ENCODE results near the gene ZBED3. TPM values are rescaled to one million over a fixed set of nuclear protein-coding genes. Genes with fewer than 3 reads are reported as not detected.
"Not testable (repeated sequence)": the region's sequence is repeated elsewhere in the genome, so short reads cannot be mapped to it uniquely, and the experiment has no call there.

ZBED3 gene
- total RNA-seq, 2 experiments from 2014 or later, result 1.9 to 3.3 TPM

GRCh38 chr5:77102549-77102948, 15.5 kb upstream of the ZBED3 start:
- H3K36me3 Mint-ChIP-seq (ENCODE audit: low read depth), result no peaks in the 10 kb centered on the region
- H3K27me3 Mint-ChIP-seq (ENCODE audit: low read depth), result no peaks in the 10 kb centered on the region
- no peak overlapping the region for H3K4me3 Mint-ChIP-seq
- intact Hi-C loops (cut with micrococcal nuclease), result no loop called here
- H3K27ac Mint-ChIP-seq, result no peak overlapping the region
- H3K9me3 Mint-ChIP-seq, result peaks cover 3% of the 10 kb centered on the region
- peaks cover 4% of the 10 kb centered on the region for H3K4me1 Mint-ChIP-seq (ENCODE audit: low read depth)
- CTCF ChIA-PET, result no interaction called here
- no peak for DNase-seq

DNA sequence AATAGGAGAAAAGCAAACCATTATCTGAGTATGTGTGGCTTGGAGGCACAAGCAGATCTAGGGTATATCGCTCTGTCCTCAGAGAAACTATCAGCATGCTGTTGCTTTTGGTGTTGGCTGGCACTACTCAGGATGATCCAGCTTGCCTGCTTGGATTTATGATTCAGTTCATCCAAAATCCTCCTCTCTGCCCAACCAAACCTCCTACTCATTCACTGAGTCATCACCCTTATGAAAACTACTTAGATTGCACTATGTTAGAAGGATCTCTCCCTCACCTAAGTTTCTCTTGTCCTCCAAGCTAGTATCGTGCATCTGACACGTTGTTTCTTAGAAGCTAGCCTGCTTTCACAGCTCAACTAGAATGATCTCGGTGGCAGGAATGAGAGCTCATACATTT, 14.2 kb upstream of the ZBED3 start:
- Mint-ChIP-seq H3K9me3 (no peaks in the 10 kb centered on the region), H3K36me3 (ENCODE audit: low read depth) (no peaks in the 10 kb centered on the region), H3K4me3 (no peak overlapping the region), H3K27me3 (ENCODE audit: low read depth) (no peaks in the 10 kb centered on the region), H3K27ac (no peak overlapping the region), H3K4me1 (ENCODE audit: low read depth) (peaks cover 4% of the 10 kb centered on the region)
- intact Hi-C loops (cut with micrococcal nuclease), result no loop called here
- no peak for DNase-seq
- CTCF ChIA-PET, result interaction anchor here (0.6 to 1.3 kb wide), 2 partner anchors 24 to 74 kb away, joined by 3 to 7 read pairs; no protein-coding TSS in a partner anchor

DNA sequence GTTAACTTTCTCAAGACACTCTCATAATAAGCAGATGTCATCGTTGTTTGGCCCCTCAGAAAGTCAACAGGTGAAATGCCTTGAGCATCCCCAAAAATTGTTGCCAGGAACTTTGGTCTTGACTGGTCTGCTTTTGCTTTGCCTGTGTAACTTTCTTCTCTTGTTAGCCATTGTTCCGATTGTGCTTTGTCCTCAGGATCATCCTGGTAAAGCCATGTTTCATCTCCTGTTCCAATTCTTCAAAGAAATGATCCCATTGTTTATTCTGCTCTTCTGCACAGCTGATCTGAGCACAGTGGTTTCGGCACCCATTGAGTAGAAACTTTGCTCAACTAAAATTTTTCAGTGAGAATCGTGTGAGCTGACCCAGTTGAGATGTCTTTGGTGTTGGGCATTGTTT, 8.1 kb upstream of the ZBED3 start:
- no peaks in the 10 kb centered on the region for H3K36me3 Mint-ChIP-seq (ENCODE audit: low read depth)
- no peaks in the 10 kb centered on the region for H3K27me3 Mint-ChIP-seq (ENCODE audit: low read depth)
- intact Hi-C loops (cut with micrococcal nuclease), result no loop called here
- no peak for DNase-seq
- no peak overlapping the region for H3K27ac Mint-ChIP-seq
- H3K9me3 Mint-ChIP-seq, result no peaks in the 10 kb centered on the region
- no peaks in the 10 kb centered on the region for H3K4me1 Mint-ChIP-seq (ENCODE audit: low read depth)
- H3K4me3 Mint-ChIP-seq, result no peak overlapping the region
- CTCF ChIA-PET, result interaction anchor here (1.2 kb wide), 1 partner anchor 17 kb away, joined by 4 read pairs; no protein-coding TSS in a partner anchor

- peak overlapping the region; percentile 87 for H3K4me3 Mint-ChIP-seq
- H3K27me3 Mint-ChIP-seq (ENCODE audit: low read depth), result no peaks in the 10 kb centered on the region
- intact Hi-C loops (cut with micrococcal nuclease), result loop anchor here (2.0 kb wide), 1 partner anchor 405 kb away; the partner anchor contains the start of gene WDR41
- H3K27ac Mint-ChIP-seq, result peak overlapping the region; percentile 36
- peaks cover 7% of the 10 kb centered on the region for H3K36me3 Mint-ChIP-seq (ENCODE audit: low read depth)
- no peaks in the 10 kb centered on the region for H3K9me3 Mint-ChIP-seq
- H3K4me1 Mint-ChIP-seq (ENCODE audit: low read depth), result peaks cover 9% of the 10 kb centered on the region
- CTCF ChIA-PET, result interaction anchor here (0.7 to 4.6 kb wide), 4 partner anchors 10 to 949 kb away, joined by 3 to 40 read pairs (median 4); no protein-coding TSS in a partner anchor
- DNase-seq, result no peak
These were observed 588 bp upstream of the ZBED3 start for GRCh38 chr5:77087484-77088261.

GRCh38 chr5:77086368-77086688, 757 bp downstream of the ZBED3 start:
- DNase-seq, result no peak
- peaks cover 11% of the 10 kb centered on the region for H3K36me3 Mint-ChIP-seq (ENCODE audit: low read depth)
- intact Hi-C loops (cut with micrococcal nuclease), result loop anchor here (1.0 to 2.0 kb wide), 3 partner anchors 9 to 406 kb away; partner anchors contain the start of genes AGGF1 and WDR41
- H3K27ac Mint-ChIP-seq, result peak overlapping the region; percentile 35
- peaks cover 9% of the 10 kb centered on the region for H3K4me1 Mint-ChIP-seq (ENCODE audit: low read depth)
- CTCF ChIA-PET, result interaction anchor here (0.7 to 4.6 kb wide), 2 partner anchors 9 to 35 kb away, joined by 3 to 40 read pairs; no protein-coding TSS in a partner anchor
- H3K4me3 Mint-ChIP-seq, result peak overlapping the region; percentile 87
- H3K27me3 Mint-ChIP-seq (ENCODE audit: low read depth), result no peaks in the 10 kb centered on the region
- H3K9me3 Mint-ChIP-seq, result no peaks in the 10 kb centered on the region

GRCh38 chr5:77083088-77083487, 4.0 kb downstream of the ZBED3 start:
- no peak for DNase-seq
- H3K4me3 Mint-ChIP-seq, result no peak overlapping the region
- H3K36me3 Mint-ChIP-seq (ENCODE audit: low read depth), result peaks cover 11% of the 10 kb centered on the region
- no peaks in the 10 kb centered on the region for H3K27me3 Mint-ChIP-seq (ENCODE audit: low read depth)
- intact Hi-C loops (cut with micrococcal nuclease), result no loop called here
- H3K4me1 Mint-ChIP-seq (ENCODE audit: low read depth), result peaks cover 9% of the 10 kb centered on the region
- H3K27ac Mint-ChIP-seq, result no peak overlapping the region
- CTCF ChIA-PET, result no interaction called here
- H3K9me3 Mint-ChIP-seq, result no peaks in the 10 kb centered on the region

- H3K9me3 Mint-ChIP-seq, result no peaks in the 10 kb centered on the region
- no peak for DNase-seq
- CTCF ChIA-PET, result interaction anchor here (0.7 kb wide), 1 partner anchor 440 kb away, joined by 4 read pairs; no protein-coding TSS in a partner anchor
- intact Hi-C loops (cut with micrococcal nuclease), result no loop called here
- no peak overlapping the region for H3K27ac Mint-ChIP-seq
- no peak overlapping the region for H3K4me3 Mint-ChIP-seq
- peaks cover 4% of the 10 kb centered on the region for H3K4me1 Mint-ChIP-seq (ENCODE audit: low read depth)
- no peaks in the 10 kb centered on the region for H3K27me3 Mint-ChIP-seq (ENCODE audit: low read depth)
- H3K36me3 Mint-ChIP-seq (ENCODE audit: low read depth), result peaks cover 11% of the 10 kb centered on the region
These were observed 4.8 kb downstream of the ZBED3 start for GRCh38 chr5:77082280-77082679.

GRCh38 chr5:77080905-77081304, 6.2 kb downstream of the ZBED3 start:
- Mint-ChIP-seq H3K4me3 (no peak overlapping the region), H3K4me1 (ENCODE audit: low read depth) (peaks cover 9% of the 10 kb centered on the region), H3K36me3 (ENCODE audit: low read depth) (peaks cover 11% of the 10 kb centered on the region), H3K27ac (no peak overlapping the region), H3K9me3 (no peaks in the 10 kb centered on the region), H3K27me3 (ENCODE audit: low read depth) (no peaks in the 10 kb centered on the region)
- intact Hi-C loops (cut with micrococcal nuclease), result no loop called here
- no peak for DNase-seq
- CTCF ChIA-PET, result no interaction called here

GRCh38 chr5:77080479-77080878, 6.6 kb downstream of the ZBED3 start:
- H3K9me3 Mint-ChIP-seq; H3K4me3 Mint-ChIP-seq; H3K27ac Mint-ChIP-seq; intact Hi-C loops (cut with micrococcal nuclease); H3K4me1 Mint-ChIP-seq (ENCODE audit: low read depth); DNase-seq; H3K27me3 Mint-ChIP-seq (ENCODE audit: low read depth): not testable (repeated sequence)
- peaks cover 11% of the 10 kb centered on the region for H3K36me3 Mint-ChIP-seq (ENCODE audit: low read depth)
- CTCF ChIA-PET, result interaction anchor here (0.6 kb wide), 1 partner anchor 412 kb away, joined by 3 read pairs; no protein-coding TSS in a partner anchor

DNA sequence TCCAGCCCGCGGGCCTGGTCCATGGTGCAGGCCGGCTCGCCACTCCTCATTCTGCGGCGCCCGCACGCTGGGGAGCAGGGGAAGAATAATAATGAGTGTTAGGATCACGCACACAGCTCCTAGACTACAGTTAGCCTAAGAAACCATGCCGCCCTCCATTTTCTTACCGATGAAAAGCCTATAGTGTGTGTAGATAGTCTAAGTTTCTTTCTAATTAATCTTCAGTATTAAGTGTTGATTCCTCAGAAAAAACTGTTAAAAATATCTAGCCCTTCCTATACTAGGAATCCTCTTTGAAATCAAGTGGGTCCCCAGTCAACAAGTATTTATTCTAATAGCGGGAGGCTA, 9.3 kb downstream of the ZBED3 start:
- peak overlapping the region; percentile 37 for H3K4me3 Mint-ChIP-seq
- no peak for DNase-seq
- H3K27me3 Mint-ChIP-seq (ENCODE audit: low read depth), result no peaks in the 10 kb centered on the region
- no peak overlapping the region for H3K27ac Mint-ChIP-seq
- intact Hi-C loops (cut with micrococcal nuclease), result loop anchor here (1.0 to 10.0 kb wide), 5 partner anchors 8 to 473 kb away; partner anchors contain the start of genes F2R and WDR41
- peaks cover 6% of the 10 kb centered on the region for H3K36me3 Mint-ChIP-seq (ENCODE audit: low read depth)
- H3K9me3 Mint-ChIP-seq, result no peaks in the 10 kb centered on the region
- H3K4me1 Mint-ChIP-seq (ENCODE audit: low read depth), result peaks cover 7% of the 10 kb centered on the region
- CTCF ChIA-PET, result interaction anchor here (0.5 to 3.9 kb wide), 13 partner anchors 10 to 1329 kb away, joined by 3 to 40 read pairs (median 4); partner anchors contain the start of genes AGGF1 and ZBED3

DNA sequence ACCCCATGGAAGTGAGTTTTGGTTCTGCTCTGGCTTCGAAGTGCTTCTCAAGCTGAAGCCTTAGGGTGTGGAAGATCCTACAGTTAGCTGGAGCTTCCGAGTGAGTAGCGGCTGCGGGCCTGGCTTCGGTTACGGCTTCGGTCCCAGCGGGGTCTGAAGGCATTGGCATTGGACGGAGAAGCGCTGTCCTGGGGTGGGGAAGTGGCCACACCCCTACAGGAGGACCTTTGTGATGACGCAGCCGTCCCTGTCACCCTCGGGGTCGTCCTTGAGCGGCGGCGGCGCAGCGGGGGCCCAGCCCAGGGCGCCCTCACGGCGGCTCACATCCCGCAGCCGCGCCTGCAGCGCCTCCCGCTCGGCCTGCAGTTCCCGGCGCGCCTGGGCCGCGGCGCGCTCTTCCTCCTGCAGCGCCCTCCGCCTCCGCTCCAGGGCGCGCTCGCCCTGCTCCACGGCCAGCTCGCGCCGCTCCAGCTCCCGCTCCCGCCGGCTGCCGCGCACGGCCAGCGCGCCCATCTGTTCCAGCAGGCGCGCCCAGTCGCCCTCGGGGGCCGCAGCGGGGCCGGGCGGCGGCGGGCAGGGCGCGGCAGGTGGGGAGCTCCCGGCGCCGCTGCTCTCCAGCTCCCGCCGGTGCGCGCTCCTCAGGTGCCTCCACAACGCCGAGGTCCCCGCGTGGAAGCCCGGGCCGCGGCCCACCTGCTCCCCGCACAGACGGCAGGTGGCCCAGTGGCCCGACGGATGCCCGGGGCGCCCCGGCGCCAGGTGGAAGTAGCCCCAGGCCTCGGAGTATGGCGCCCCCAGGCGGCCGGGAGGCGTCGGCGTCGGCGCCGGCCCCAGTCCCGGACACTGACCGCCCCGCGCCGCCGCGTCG, 9.9 kb downstream of the ZBED3 start:
- Mint-ChIP-seq H3K4me1 (ENCODE audit: low read depth) (peaks cover 7% of the 10 kb centered on the region), H3K27me3 (ENCODE audit: low read depth) (no peaks in the 10 kb centered on the region), H3K27ac (no peak overlapping the region), H3K36me3 (ENCODE audit: low read depth) (peaks cover 2% of the 10 kb centered on the region), H3K9me3 (no peaks in the 10 kb centered on the region), H3K4me3 (peak overlapping the region; percentile 37)
- CTCF ChIA-PET, result interaction anchor here (0.5 to 3.9 kb wide), 20 partner anchors 10 to 1329 kb away, joined by 3 to 40 read pairs (median 4); partner anchors contain the start of genes AGGF1 and ZBED3
- peak; percentile 61 for DNase-seq
- intact Hi-C loops (cut with micrococcal nuclease), result loop anchor here (1.0 to 10.0 kb wide), 5 partner anchors 9 to 472 kb away; partner anchors contain the start of genes F2R and WDR41

DNA sequence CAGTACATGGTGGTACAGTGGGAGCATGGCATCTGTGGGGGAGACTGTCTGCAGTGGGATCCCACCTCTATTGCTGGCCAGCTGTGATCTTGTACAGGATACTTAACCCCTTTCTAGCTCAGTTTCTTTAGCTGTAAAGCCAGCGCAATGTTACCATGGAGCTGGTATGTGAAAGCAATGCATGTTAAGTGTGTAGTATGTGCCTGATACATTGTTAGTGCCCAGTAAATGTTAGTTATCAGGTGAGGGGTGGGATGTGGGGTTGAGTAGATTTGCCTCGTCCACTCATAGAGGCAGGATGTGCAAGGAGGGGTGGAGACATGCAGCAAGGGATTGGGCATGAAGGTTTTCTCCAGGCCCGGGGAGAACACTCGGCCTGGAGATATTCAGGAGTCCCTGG, 12.3 kb downstream of the ZBED3 start:
- intact Hi-C loops (cut with micrococcal nuclease), result loop anchor here (10.0 kb wide), 1 partner anchor 470 kb away; no protein-coding TSS in a partner anchor
- no peaks in the 10 kb centered on the region for H3K27me3 Mint-ChIP-seq (ENCODE audit: low read depth)
- CTCF ChIA-PET, result interaction anchor here (0.7 kb wide), 1 partner anchor 8 kb away, joined by 3 read pairs; no protein-coding TSS in a partner anchor

More for the DNA sequence above, 12.3 kb downstream of the ZBED3 start:
- Mint-ChIP-seq H3K4me1 (ENCODE audit: low read depth) (peaks cover 7% of the 10 kb centered on the region), H3K27ac (no peak overlapping the region), H3K4me3 (no peak overlapping the region), H3K36me3 (ENCODE audit: low read depth) (peaks cover 8% of the 10 kb centered on the region), H3K9me3 (no peaks in the 10 kb centered on the region)
- DNase-seq, result no peak
